ENCODE results near the gene TSPO. TPM values are rescaled to one million over a fixed set of nuclear protein-coding genes. Genes with fewer than 3 reads are reported as not detected.

Gene TSPO
- total and polyA plus RNA-seq, 9 of the 15 experiments (the other 6 are each of a cell fraction or from before 2014, with no cell fraction given): 4.9 to 126 (median 25.3) TPM

DNA sequence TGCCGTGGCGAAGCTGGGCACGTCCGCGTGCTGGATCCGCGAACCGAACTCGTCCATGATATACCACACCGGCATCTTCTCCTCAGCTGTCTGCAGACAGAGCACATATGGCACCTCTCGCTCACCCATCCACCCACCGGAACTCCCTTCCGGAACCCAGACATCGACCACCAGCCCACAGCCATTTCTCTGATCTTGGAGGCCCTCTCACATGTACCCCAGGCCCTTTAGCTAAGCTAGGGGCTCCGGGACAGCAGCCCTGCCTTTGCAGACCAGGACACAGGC lies 28.5 kb downstream of the TSPO start:
- 100% methylated on average over 6 of the region's 15 CpGs for WGBS (ENCODE audit: insufficient coverage, low coverage, missing lambda C conversion rate)
- DNase-seq (ENCODE audit: extremely low read depth in 1 of 4, low spot score in 3 of 4): no peak
- no TSS peak for BruUV-seq (replicated peaks)
- in situ Hi-C loops (cut with MboI): no loop called here
- ATAC-seq: no peak
- H3K4me3 ChIP-seq: no peak overlapping the region
- intact Hi-C loops (cut with micrococcal nuclease): no loop called here
- peaks cover 23 to 41% of the 10 kb centered on the region in 2 experiments; a peak in 4 of 5 replicates for H3K4me1 ChIP-seq (replicated peaks in 1 of 2; ENCODE audit: control insufficient read depth in 2 of 2, insufficient read depth in 2 of 2, low read length in 2 of 2)
- ChIA-PET POLR2A (interaction anchor here (1.8 kb wide), 1 partner anchor 10 kb away, joined by 7 read pairs; no protein-coding TSS in a partner anchor), CTCF (ENCODE audit: low intra/inter-chr PET ratio) (no interaction called here)
- 0 out of 2 replicates have a peak, but pooled peaks cover 2% of the 10 kb centered on the region for H3K9me3 ChIP-seq (replicated peaks; ENCODE audit: control insufficient read depth, insufficient read depth, low read depth, low read length)
- H3K9me1 ChIP-seq (ENCODE audit: control insufficient read depth, insufficient read depth, low read length): no peaks in the 10 kb centered on the region
- no peak overlapping the region for H3K4me2 ChIP-seq (ENCODE audit: insufficient read depth, low read length)
- no peaks in the 10 kb centered on the region for H4K20me1 ChIP-seq (replicated peaks; ENCODE audit: control insufficient read depth, insufficient read depth, low read length)
- no peak for FAIRE-seq
- H3K79me2 ChIP-seq (ENCODE audit: control insufficient read depth, insufficient read depth, low read length): peaks cover 43% of the 10 kb centered on the region
- no peaks in the 10 kb centered on the region for H3K27me3 ChIP-seq (ENCODE audit: control insufficient read depth in 2 of 2, insufficient read depth in 2 of 2, low read length in 2 of 2)
- peaks cover 71% of the 10 kb centered on the region for H3K36me3 ChIP-seq (ENCODE audit: control insufficient read depth, insufficient read depth, low read length)
- H2AFZ ChIP-seq (ENCODE audit: low read depth, low read length): no peak overlapping the region
- no peak overlapping the region for H3K9ac ChIP-seq (ENCODE audit: insufficient read depth in 1 of 2, low read depth in 2 of 2, low read length in 2 of 2)
- H3K27ac ChIP-seq (ENCODE audit: extremely low read depth, low read depth, low read length): no peak overlapping the region
- TF ChIP-seq RBBP5 (IDR thresholded peaks at IDR 0.05; ENCODE audit: borderline replicate concordance, insufficient read depth, low read length, poor library complexity, severe bottlenecking) (no peak), RFX7 (CRISPR knock-in tag; IDR thresholded peaks at IDR 0.05) (no peak), KDM5B (IDR thresholded peaks at IDR 0.05; ENCODE audit: insufficient replicate concordance, low read depth, low read length) (no peak), SUPT5H (IDR thresholded peaks at IDR 0.05) (0 out of 2 replicates have a peak, but pooled peaks have one; percentile 16)

DNA sequence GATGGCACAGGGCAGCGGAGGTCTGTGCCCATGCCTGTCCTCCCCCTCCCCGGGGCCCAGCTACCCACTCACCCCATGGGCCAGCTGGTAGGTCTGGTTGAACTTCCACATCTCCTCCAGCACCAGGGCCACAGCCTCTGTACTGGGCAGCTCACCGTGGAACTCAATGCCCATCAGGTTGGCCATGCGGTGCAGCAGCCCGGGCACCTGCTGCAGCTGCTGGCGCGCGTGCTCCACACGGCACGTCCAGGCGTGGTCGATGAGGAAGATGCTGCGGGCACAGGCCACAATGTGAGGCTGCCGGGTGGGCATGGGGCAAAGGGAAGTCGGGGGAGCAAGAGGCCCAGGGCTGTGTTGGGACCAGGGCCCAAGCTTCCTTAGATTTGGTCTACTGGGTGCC lies 29.3 kb downstream of the TSPO start:
- peaks cover 50% of the 10 kb centered on the region for H3K79me2 ChIP-seq (ENCODE audit: control insufficient read depth, insufficient read depth, low read length)
- no peak overlapping the region for H3K27ac ChIP-seq (ENCODE audit: extremely low read depth, low read depth, low read length)
- H3K9me3 ChIP-seq (replicated peaks; ENCODE audit: control insufficient read depth, insufficient read depth, low read depth, low read length): 0 out of 2 replicates have a peak, but pooled peaks cover 2% of the 10 kb centered on the region
- WGBS (ENCODE audit: insufficient coverage, low coverage, missing lambda C conversion rate): 89% methylated on average over 9 of the region's 15 CpGs
- H3K9me1 ChIP-seq (ENCODE audit: control insufficient read depth, insufficient read depth, low read length): no peaks in the 10 kb centered on the region
- no peaks in the 10 kb centered on the region for H4K20me1 ChIP-seq (replicated peaks; ENCODE audit: control insufficient read depth, insufficient read depth, low read length)
- H3K36me3 ChIP-seq (ENCODE audit: control insufficient read depth, insufficient read depth, low read length): peaks cover 69% of the 10 kb centered on the region
- POLR2A ChIA-PET: interaction anchor here (1.8 kb wide), 1 partner anchor 11 kb away, joined by 7 read pairs; no protein-coding TSS in a partner anchor
- DNase-seq (ENCODE audit: extremely low read depth in 1 of 4, low spot score in 3 of 4) (no peak), ATAC-seq (no peak), FAIRE-seq (no peak)
- H3K4me3 ChIP-seq: no peak overlapping the region
- in situ Hi-C loops (cut with MboI): no loop called here
- peaks cover 23 to 48% of the 10 kb centered on the region in 2 experiments; a peak in 4 of 5 replicates for H3K4me1 ChIP-seq (replicated peaks in 1 of 2; ENCODE audit: control insufficient read depth in 2 of 2, insufficient read depth in 2 of 2, low read length in 2 of 2)
- H3K4me2 ChIP-seq (ENCODE audit: insufficient read depth, low read length): no peak overlapping the region
- H3K9ac ChIP-seq (ENCODE audit: insufficient read depth in 1 of 2, low read depth in 2 of 2, low read length in 2 of 2): no peak overlapping the region
- TF ChIP-seq RBFOX2 (IDR thresholded peaks at IDR 0.05; ENCODE audit: low read depth, low read length) (peak; percentile 35; the same call in 1 of the 2 replicates), POLR2G (IDR thresholded peaks at IDR 0.05; ENCODE audit: low read depth, low read length) (peak; percentile 62; the same call in 1 of the 2 replicates), BMI1 (IDR thresholded peaks at IDR 0.05; ENCODE audit: low read length) (no peak)
- no peak overlapping the region for H2AFZ ChIP-seq (ENCODE audit: low read depth, low read length)
- H3K27me3 ChIP-seq (ENCODE audit: control insufficient read depth in 2 of 2, insufficient read depth in 2 of 2, low read length in 2 of 2): no peaks in the 10 kb centered on the region
- intact Hi-C loops (cut with micrococcal nuclease): no loop called here
- CTCF ChIA-PET (ENCODE audit: low intra/inter-chr PET ratio): no interaction called here
- no TSS peak for BruUV-seq (replicated peaks)
